GM23338 (cell line): ENCODE data around the gene ABCC1.

Experiments
- CREB1 ChIP-seq: fragments of 250-450 bp; sonication (Bioruptor Pico); IDR thresholded peaks from 2 replicates; pipeline ENCODE4 v1.5.0; 2020; ENCODE audit warnings: low read depth, mild to moderate bottlenecking, moderate library complexity
- EZH2 ChIP-seq: fragments of 200-600 bp; sonication (generic); IDR thresholded peaks from one replicate; pipeline ENCODE4 v1.8.0; 2017; ENCODE audit warnings: antibody characterized with exemption, mild to moderate bottlenecking, low read depth; ENCODE audit not compliant: unreplicated experiment
- EZH2phosphoT487 ChIP-seq: fragments of 200-600 bp; sonication (generic); IDR thresholded peaks from one replicate; pipeline ENCODE4 v1.8.1; 2018; ENCODE audit warnings: antibody characterized with exemption; ENCODE audit not compliant: unreplicated experiment
- JUNB ChIP-seq: IDR thresholded peaks from one replicate; pipeline ENCODE4 v1.6.1; 2016; ENCODE audit warnings: antibody characterized with exemption; ENCODE audit not compliant: unreplicated experiment
- NANOG ChIP-seq: IDR thresholded peaks from 2 replicates; pipeline ENCODE4 v1.6.1; 2016; ENCODE audit warnings: antibody characterized with exemption, borderline replicate concordance
- POLR2AphosphoS5 ChIP-seq: IDR thresholded peaks from 2 replicates; pipeline ENCODE4 v1.6.1; 2016; ENCODE audit warnings: antibody characterized with exemption, low read depth
- STAT1 ChIP-seq: IDR thresholded peaks from one replicate; pipeline ENCODE4 v1.6.1; 2016; ENCODE audit warnings: antibody characterized with exemption; ENCODE audit not compliant: unreplicated experiment
- TF ChIP-seq, protein P1 (sequence below), 2 experiments: fragments of 200-600 bp in 1 of 2; sonication (generic) in 1 of 2; conservative IDR thresholded peaks; 2 replicates each; pipeline versions ENCODE4 v1.5.1 to v1.6.1; 2016 to 2017; ENCODE audit warnings: antibody characterized with exemption in 2 of 2, low read depth in 2 of 2, mild to moderate bottlenecking in 2 of 2, moderate library complexity in 1 of 2
- TF ChIP-seq, protein P2 (sequence below): IDR thresholded peaks from one replicate; pipeline ENCODE4 v1.6.1; 2018; ENCODE audit warnings: antibody characterized with exemption; ENCODE audit not compliant: unreplicated experiment

DNA sequence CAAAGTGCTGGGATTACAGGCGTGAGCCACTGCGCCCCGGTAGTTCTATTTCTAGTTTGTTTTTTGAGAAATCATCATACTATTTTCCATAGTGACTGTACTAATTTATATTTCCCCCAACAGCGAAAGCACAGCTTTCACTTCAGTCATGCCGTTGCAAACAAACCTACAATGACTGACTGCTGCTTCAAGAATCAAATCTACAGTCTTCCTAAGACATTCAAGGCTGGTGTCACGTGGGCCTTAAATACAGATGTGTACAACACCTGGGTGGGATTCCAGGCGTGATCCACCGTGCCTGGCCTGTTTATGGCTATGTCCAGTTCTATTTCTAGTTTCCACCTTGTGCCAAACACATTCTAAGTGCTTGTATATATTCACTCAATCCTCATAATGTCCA is 201.9 kb downstream of the ABCC1 start:
- TF ChIP-seq EZH2 (no peak), POLR2AphosphoS5 (no peak), EZH2phosphoT487 (no peak), CREB1 (CRISPR knock-in tag) (no peak), NANOG (no peak), STAT1 (no peak), JUNB (no peak)
- TF ChIP-seq, protein P1, sequence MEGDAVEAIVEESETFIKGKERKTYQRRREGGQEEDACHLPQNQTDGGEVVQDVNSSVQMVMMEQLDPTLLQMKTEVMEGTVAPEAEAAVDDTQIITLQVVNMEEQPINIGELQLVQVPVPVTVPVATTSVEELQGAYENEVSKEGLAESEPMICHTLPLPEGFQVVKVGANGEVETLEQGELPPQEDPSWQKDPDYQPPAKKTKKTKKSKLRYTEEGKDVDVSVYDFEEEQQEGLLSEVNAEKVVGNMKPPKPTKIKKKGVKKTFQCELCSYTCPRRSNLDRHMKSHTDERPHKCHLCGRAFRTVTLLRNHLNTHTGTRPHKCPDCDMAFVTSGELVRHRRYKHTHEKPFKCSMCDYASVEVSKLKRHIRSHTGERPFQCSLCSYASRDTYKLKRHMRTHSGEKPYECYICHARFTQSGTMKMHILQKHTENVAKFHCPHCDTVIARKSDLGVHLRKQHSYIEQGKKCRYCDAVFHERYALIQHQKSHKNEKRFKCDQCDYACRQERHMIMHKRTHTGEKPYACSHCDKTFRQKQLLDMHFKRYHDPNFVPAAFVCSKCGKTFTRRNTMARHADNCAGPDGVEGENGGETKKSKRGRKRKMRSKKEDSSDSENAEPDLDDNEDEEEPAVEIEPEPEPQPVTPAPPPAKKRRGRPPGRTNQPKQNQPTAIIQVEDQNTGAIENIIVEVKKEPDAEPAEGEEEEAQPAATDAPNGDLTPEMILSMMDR (conservative IDR thresholded peaks at IDR 0.05; ENCODE audit: low read depth in 2 of 2): no peak
- TF ChIP-seq, protein P2, sequence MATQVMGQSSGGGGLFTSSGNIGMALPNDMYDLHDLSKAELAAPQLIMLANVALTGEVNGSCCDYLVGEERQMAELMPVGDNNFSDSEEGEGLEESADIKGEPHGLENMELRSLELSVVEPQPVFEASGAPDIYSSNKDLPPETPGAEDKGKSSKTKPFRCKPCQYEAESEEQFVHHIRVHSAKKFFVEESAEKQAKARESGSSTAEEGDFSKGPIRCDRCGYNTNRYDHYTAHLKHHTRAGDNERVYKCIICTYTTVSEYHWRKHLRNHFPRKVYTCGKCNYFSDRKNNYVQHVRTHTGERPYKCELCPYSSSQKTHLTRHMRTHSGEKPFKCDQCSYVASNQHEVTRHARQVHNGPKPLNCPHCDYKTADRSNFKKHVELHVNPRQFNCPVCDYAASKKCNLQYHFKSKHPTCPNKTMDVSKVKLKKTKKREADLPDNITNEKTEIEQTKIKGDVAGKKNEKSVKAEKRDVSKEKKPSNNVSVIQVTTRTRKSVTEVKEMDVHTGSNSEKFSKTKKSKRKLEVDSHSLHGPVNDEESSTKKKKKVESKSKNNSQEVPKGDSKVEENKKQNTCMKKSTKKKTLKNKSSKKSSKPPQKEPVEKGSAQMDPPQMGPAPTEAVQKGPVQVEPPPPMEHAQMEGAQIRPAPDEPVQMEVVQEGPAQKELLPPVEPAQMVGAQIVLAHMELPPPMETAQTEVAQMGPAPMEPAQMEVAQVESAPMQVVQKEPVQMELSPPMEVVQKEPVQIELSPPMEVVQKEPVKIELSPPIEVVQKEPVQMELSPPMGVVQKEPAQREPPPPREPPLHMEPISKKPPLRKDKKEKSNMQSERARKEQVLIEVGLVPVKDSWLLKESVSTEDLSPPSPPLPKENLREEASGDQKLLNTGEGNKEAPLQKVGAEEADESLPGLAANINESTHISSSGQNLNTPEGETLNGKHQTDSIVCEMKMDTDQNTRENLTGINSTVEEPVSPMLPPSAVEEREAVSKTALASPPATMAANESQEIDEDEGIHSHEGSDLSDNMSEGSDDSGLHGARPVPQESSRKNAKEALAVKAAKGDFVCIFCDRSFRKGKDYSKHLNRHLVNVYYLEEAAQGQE: no peak
